HepG2 (cell line): Measurements from ENCODE around the gene ZBTB47. TPM values are rescaled to one million over a fixed set of nuclear protein-coding genes. Genes with fewer than 3 reads are reported as not detected.

Experiments used
- ATAC-seq: fragments of 200-7000 bp; cut with Tn5 transposase; 3 replicates; pipeline ENCODE4 v1.9.1; 2020; ENCODE audit warnings: mild to moderate bottlenecking, moderate library complexity
- BruUV-seq: library from RNA; stranded (reverse); fragments of 400-500 nt; replicated peaks from 2 replicates; lab custom pipeline; 2021; lab: Mats Ljungman, UMichigan
- CTCF ChIA-PET: fragments of 300-600 bp; formaldehyde crosslinking; extraction: SDS; loops from one replicate; lab custom pipeline; 2021; ENCODE audit warnings: low total read pairs, inconsistent platforms, low intra/inter-chr PET ratio; lab: Yijun Ruan, JAX
- POLR2A ChIA-PET: fragments of 350-600 bp; sonication (Branson Sonifier 250); formaldehyde crosslinking; loops from one replicate; lab custom pipeline; 2020; ENCODE audit warnings: antibody characterized with exemption, inconsistent platforms; lab: Yijun Ruan, JAX
- DNase-seq: peaks from one replicate; pipeline ENCODE4 v3.0.0-alpha.2; 2015; ENCODE audit warnings: low spot score
- FAIRE-seq: peaks from 3 replicates; lab custom pipeline; 2011; peaks lifted over from hg19 to GRCh38; lab: Jason Lieb, UNC
- H2AFZ ChIP-seq: one replicate; pipeline ENCODE4 v1.6.1; 2011; ENCODE audit warnings: low read length, inconsistent platforms
- H3K27ac ChIP-seq: fragments of 300-600 bp; 3 replicates; pipeline ENCODE4 v1.8.0; 2011; ENCODE audit warnings: mixed run types, mild to moderate bottlenecking, mixed read lengths, low read length, inconsistent platforms; ENCODE audit not compliant: insufficient read depth; ENCODE audit errors: extremely low read length
- H3K27me3 ChIP-seq, 2 experiments: fragments of 200-600 bp in 1 of 2; 2 replicates in 1 of 2; 3 replicates in 1 of 2; pipeline versions ENCODE4 v1.6.0 to v1.8.0; 2011; ENCODE audit warnings: low read length in 2 of 2, mild to moderate bottlenecking in 2 of 2, moderate library complexity in 2 of 2, inconsistent platforms in 1 of 2; ENCODE audit not compliant: insufficient read depth in 2 of 2, control insufficient read depth in 1 of 2
- H3K36me3 ChIP-seq, 2 experiments: fragments of 200-600 bp in 1 of 2; replicated peaks in 1 of 2; 2 replicates in 1 of 2; 3 replicates in 1 of 2; pipeline versions ENCODE4 v1.5.1 to v1.8.0; 2011; ENCODE audit warnings: low read length in 2 of 2, inconsistent platforms in 1 of 2; ENCODE audit not compliant: insufficient read depth in 2 of 2, control insufficient read depth in 1 of 2
- H3K4me1 ChIP-seq: 2 replicates; pipeline ENCODE4 v1.5.1; 2012; ENCODE audit warnings: low read length, inconsistent platforms; ENCODE audit not compliant: insufficient read depth
- H3K4me2 ChIP-seq: 2 replicates; pipeline ENCODE4 v1.6.0; 2011; ENCODE audit warnings: low read depth, low read length, inconsistent platforms
- H3K4me3 ChIP-seq, 3 experiments: fragments of 200-600 bp in 1 of 3; sonication (generic), shearing (Covaris generic) in 1 of 3; replicated peaks in 1 of 3; 2 replicates each; pipeline ENCODE4 v1.5.1; 2011 to 2016; ENCODE audit warnings: low read length in 3 of 3, inconsistent platforms in 2 of 3, low read depth in 2 of 3, mild to moderate bottlenecking in 2 of 3, control low read depth in 1 of 3, mixed read lengths in 1 of 3; ENCODE audit not compliant: insufficient read depth in 1 of 3
- H3K79me2 ChIP-seq: one replicate; pipeline ENCODE4 v1.6.1; 2011; ENCODE audit warnings: low read length, inconsistent platforms; ENCODE audit not compliant: insufficient read depth
- H3K9ac ChIP-seq: 2 replicates; pipeline ENCODE4 v1.6.0; 2011; ENCODE audit warnings: mild to moderate bottlenecking, low read depth, low read length, inconsistent platforms; ENCODE audit not compliant: insufficient read depth
- H3K9me3 ChIP-seq: 2 replicates; pipeline ENCODE4 v1.5.1; 2012; ENCODE audit warnings: mild to moderate bottlenecking, low read length
- H4K20me1 ChIP-seq: 2 replicates; pipeline ENCODE4 v1.6.0; 2011; ENCODE audit warnings: inconsistent platforms, mild to moderate bottlenecking, low read length, moderate library complexity; ENCODE audit not compliant: insufficient read depth
- KDM3A ChIP-seq: IDR thresholded peaks from 2 replicates; pipeline ENCODE4 v1.6.1; 2018; ENCODE audit warnings: low read depth, missing compliant biosample characterization
- LCORL ChIP-seq, 2 experiments: fragments of 450-650 bp in 1 of 2; sonication (generic) in 1 of 2; formaldehyde crosslinking in 1 of 2; IDR thresholded peaks; 2 replicates each; pipeline versions ENCODE4 v1.5.0 to v1.6.1; 2017 to 2020; ENCODE audit warnings: antibody characterized with exemption in 1 of 2, missing genetic modification reagents in 1 of 2
- NCOR1 ChIP-seq: fragments of 200-600 bp; sonication (generic); IDR thresholded peaks from 2 replicates; pipeline ENCODE4 v1.7.0; 2017; ENCODE audit warnings: antibody characterized with exemption, low read length, borderline replicate concordance
- NFE2L2 ChIP-seq: fragments of 150-350 bp; IDR thresholded peaks from 2 replicates; pipeline ENCODE4 v1.6.1; 2014; ENCODE audit warnings: low read length
- POGZ ChIP-seq: sonication (generic); formaldehyde crosslinking; IDR thresholded peaks from 2 replicates; pipeline ENCODE4 v1.4.0; 2020; ENCODE audit warnings: mild to moderate bottlenecking, missing genetic modification reagents
- PRPF4 ChIP-seq: fragments of 200-400 bp; formaldehyde crosslinking; IDR thresholded peaks from 2 replicates; pipeline ENCODE4 v1.6.1; 2016; ENCODE audit warnings: low read length, low read depth; ENCODE audit not compliant: poor library complexity, severe bottlenecking
- TAF15 ChIP-seq: fragments of 200-400 bp; formaldehyde crosslinking; IDR thresholded peaks from one replicate; pipeline ENCODE4 v1.6.1; 2018; ENCODE audit warnings: mild to moderate bottlenecking, low read depth, low read length; ENCODE audit not compliant: poor library complexity, severe bottlenecking
- ZEB1 ChIP-seq: IDR thresholded peaks from 2 replicates; pipeline ENCODE4 v1.6.1; 2012; ENCODE audit warnings: mild to moderate bottlenecking, low read depth, inconsistent platforms; ENCODE audit not compliant: insufficient replicate concordance
- ZNF333 ChIP-seq: sonication (generic); formaldehyde crosslinking; IDR thresholded peaks from 2 replicates; pipeline ENCODE4 v1.4.0; 2020; ENCODE audit warnings: mild to moderate bottlenecking, missing genetic modification reagents, borderline replicate concordance
- ZNF431 ChIP-seq: sonication (generic); formaldehyde crosslinking; IDR thresholded peaks from 2 replicates; pipeline ENCODE4 v1.9.0; 2022; ENCODE audit warnings: missing genetic modification reagents, low read depth, mild to moderate bottlenecking, borderline replicate concordance
- ZNF570 ChIP-seq: sonication (generic); formaldehyde crosslinking; IDR thresholded peaks from 2 replicates; pipeline ENCODE4 v1.4.0; 2020; ENCODE audit warnings: mild to moderate bottlenecking, missing genetic modification reagents, borderline replicate concordance
- ZNF577 ChIP-seq: sonication (generic); formaldehyde crosslinking; IDR thresholded peaks from 2 replicates; pipeline ENCODE4 v1.4.0; 2020; ENCODE audit warnings: mild to moderate bottlenecking, low read depth, missing genetic modification reagents, borderline replicate concordance
- ZSCAN12 ChIP-seq: sonication (generic); formaldehyde crosslinking; IDR thresholded peaks from 2 replicates; pipeline ENCODE4 v1.9.0; 2021; ENCODE audit warnings: mild to moderate bottlenecking, missing genetic modification reagents
- WGBS: methylation state at CpG from one replicate; pipeline ENCODE4 v1.1.6; 2017; ENCODE audit warnings: low lambda C conversion rate; 5-methylcytosine and 5-hydroxymethylcytosine counted together
- in situ Hi-C: cut with HindIII; loops from 2 replicates; pipeline ENCODE4 v1.10.0; 2017; ENCODE audit warnings: low pct_unique_long_range_greater_than_20kb; ENCODE audit not compliant: extremely low pct_ligation_motif_present
- intact Hi-C: fragments of 100-400 bp; cut with micrococcal nuclease; formaldehyde crosslinking; loops from one replicate; pipeline ENCODE4 v1.10.0; 2022; ENCODE audit not compliant: unreplicated experiment
- polyA plus RNA-seq, 8 experiments: library from polyadenylated mRNA; depleted of rRNA in 3 of 8; stranded (reverse) in 7 of 8; unstranded in 1 of 8; fragments of >200 nt; fragmentation: Illumina TruSeq in 4 of 8; extraction: Trizol in 4 of 8; gene quantifications; 2 replicates each; pipeline versions ENCODE4 v1.2.1 to v1.2.3, GENCODE V29; 2011 to 2016; ENCODE audit warnings: low read depth in 4 of 8, missing spikeins in 1 of 8, mixed read lengths in 1 of 8; ENCODE audit not compliant: insufficient read depth in 1 of 8
- total RNA-seq, 5 experiments: library from RNA; depleted of rRNA; stranded (reverse); fragments of >200 nt; fragmentation: Illumina TruSeq; extraction: Trizol; gene quantifications; 2 replicates each; pipeline ENCODE4 v1.2.3, GENCODE V29; 2016; ENCODE audit warnings: low read depth in 1 of 5

The ZBTB47 gene
- total and polyA plus RNA-seq, 2 of the 13 experiments (the other 11 are each of a cell fraction or from before 2014, with no cell fraction given): 1.5 to 3.1 TPM

DNA sequence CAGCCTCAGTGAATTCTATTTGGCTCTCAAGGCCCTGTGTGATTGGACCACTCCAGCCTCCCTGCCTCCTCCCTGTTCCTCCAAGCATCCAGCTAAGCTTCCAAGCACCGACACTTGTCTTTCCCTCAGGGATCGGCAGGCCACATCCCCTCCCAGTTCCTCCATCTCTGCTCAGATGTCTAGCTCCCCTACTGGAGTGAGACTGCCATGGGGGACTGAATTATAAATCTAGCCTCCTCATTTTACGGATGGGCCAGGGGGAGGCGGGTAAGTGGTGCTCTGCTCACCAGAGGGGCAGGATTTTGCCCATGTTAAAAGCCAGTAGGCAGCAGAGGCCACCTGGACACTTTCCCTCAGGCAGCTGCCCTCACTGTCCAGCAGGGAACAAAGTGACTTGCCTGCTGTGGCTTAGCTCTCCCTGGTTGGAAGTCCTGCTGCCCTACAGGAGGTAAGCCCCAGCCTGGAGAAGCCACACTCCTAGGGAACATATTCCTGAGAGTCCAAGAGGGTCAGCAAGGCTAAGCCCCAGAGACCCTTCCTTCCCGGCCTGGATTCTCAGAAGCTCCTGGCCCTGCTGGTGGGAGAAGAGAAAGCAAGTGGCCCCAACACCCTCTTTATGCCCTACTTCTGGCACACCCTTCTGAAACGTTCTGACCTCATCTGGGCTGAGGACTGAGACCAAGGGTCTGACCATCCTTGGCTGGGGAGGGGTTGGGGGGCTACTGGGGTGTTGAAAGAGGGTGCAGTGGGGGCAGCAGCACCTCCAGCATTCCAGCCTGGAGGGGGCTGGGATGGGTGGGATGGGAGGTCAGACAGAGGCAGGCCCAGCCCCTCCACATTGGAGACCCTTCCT, 58.2 kb downstream of the ZBTB47 start:
- Histone ChIP-seq H2AFZ (no peak overlapping the region), H3K4me3 (no peak overlapping the region), H3K4me1 (peaks cover 13% of the 10 kb centered on the region), H3K79me2 (no peaks in the 10 kb centered on the region), H3K9ac (no peak overlapping the region), H3K4me2 (no peak overlapping the region), H3K27me3 (peaks cover 2 to 13% of the 10 kb centered on the region in 2 experiments; a peak in 4 of 5 replicates), H4K20me1 (no peaks in the 10 kb centered on the region), H3K36me3 (no peaks in the 10 kb centered on the region), H3K9me3 (no peaks in the 10 kb centered on the region), H3K27ac (no peak overlapping the region)
- intact Hi-C loops (no loop called here), in situ Hi-C loops (no loop called here)
- no peak for FAIRE-seq
- BruUV-seq: no TSS peak
- TF ChIP-seq ZNF570 (no peak), POGZ (CRISPR knock-in tag) (no peak)
- 2% methylated on average over 4 of the region's 6 CpGs for WGBS
- ChIA-PET CTCF (no interaction called here), POLR2A (no interaction called here)
- no peak for DNase-seq
- ATAC-seq: peak; percentile 57

- 86% methylated on average over 3 of the region's 4 CpGs for WGBS
These were observed 58.8 kb downstream of the ZBTB47 start for GRCh38 chr3:42712344-42712648.

More at GRCh38 chr3:42712344-42712648, 58.8 kb downstream of the ZBTB47 start:
- Histone ChIP-seq H3K27ac (no peak overlapping the region), H3K9me3 (no peaks in the 10 kb centered on the region), H3K4me1 (peaks cover 13% of the 10 kb centered on the region), H3K9ac (no peak overlapping the region), H3K36me3 (no peaks in the 10 kb centered on the region), H4K20me1 (no peaks in the 10 kb centered on the region), H3K4me3 (no peak overlapping the region), H3K4me2 (no peak overlapping the region), H3K79me2 (no peaks in the 10 kb centered on the region), H2AFZ (no peak overlapping the region), H3K27me3 (peaks cover 2 to 11% of the 10 kb centered on the region in 2 experiments; a peak in 4 of 5 replicates)
- BruUV-seq: no TSS peak
- in situ Hi-C loops (no loop called here), intact Hi-C loops (no loop called here)
- CTCF ChIA-PET: no interaction called here
- ATAC-seq: no peak
- DNase-seq: no peak
- FAIRE-seq: no peak
- TF ChIP-seq PRPF4 (no peak), NFE2L2 (no peak), LCORL (IDR thresholded peaks at IDR 0.05) (no peak), LCORL (CRISPR knock-in tag; IDR thresholded peaks at IDR 0.05) (no peak), TAF15 (no peak), ZNF431 (CRISPR knock-in tag) (no peak), ZSCAN12 (no peak), ZNF333 (no peak), NCOR1 (no peak), ZEB1 (no peak), ZNF577 (no peak), KDM3A (CRISPR knock-in tag) (no peak)
- POLR2A ChIA-PET: no interaction called here
